GM19099 (cell line): ENCODE measurements around the gene TCHP.
A peak's percentile ranks its signal among the peaks of the same experiment; 100 is the strongest.

Experiments used
- POLR2A ChIP-seq: IDR thresholded peaks from 3 replicates; pipeline ENCODE4 v1.6.1; 2011; ENCODE audit warnings: low read depth; ENCODE audit not compliant: insufficient read length; ENCODE audit errors: extremely low read depth

The TCHP gene

GRCh38 chr12:109899783-109900751 lies at the start of gene TCHP:
TSS of gene TCHP (plus strand) at chr12:109900274. CDS start at chr12:109903027, 2,753 bp downstream.
- peak; percentile 57 for TF ChIP-seq POLR2A

- no peak for TF ChIP-seq POLR2A
These were observed 44.7 kb upstream of the TCHP start for GRCh38 chr12:109855377-109855776.

GRCh38 chr12:109857715-109858114 lies 42.4 kb upstream of the TCHP start:
- no peak for TF ChIP-seq POLR2A

- TF ChIP-seq POLR2A = no peak
These were observed 41.3 kb upstream of the TCHP start for GRCh38 chr12:109858764-109859163.

GRCh38 chr12:109860977-109861376 lies 39.1 kb upstream of the TCHP start:
- TF ChIP-seq POLR2A = no peak

- no peak for TF ChIP-seq POLR2A
These were observed 38.3 kb upstream of the TCHP start for GRCh38 chr12:109861689-109862314.

- TF ChIP-seq POLR2A = no peak
These were observed 36.0 kb upstream of the TCHP start for GRCh38 chr12:109863847-109864712.

- no peak for TF ChIP-seq POLR2A
These were observed 35.2 kb upstream of the TCHP start for GRCh38 chr12:109864916-109865315.

- no peak for TF ChIP-seq POLR2A
These were observed 31.7 kb upstream of the TCHP start for GRCh38 chr12:109868182-109869051.

- no peak for TF ChIP-seq POLR2A
These were observed 29.4 kb upstream of the TCHP start for GRCh38 chr12:109870648-109871047.

- no peak for TF ChIP-seq POLR2A
These were observed 28.3 kb upstream of the TCHP start for GRCh38 chr12:109871668-109872314.

- TF ChIP-seq POLR2A = no peak
These were observed 26.4 kb upstream of the TCHP start for GRCh38 chr12:109873653-109874052.

- TF ChIP-seq POLR2A = no peak
These were observed 24.4 kb upstream of the TCHP start for GRCh38 chr12:109875572-109876131.
